GM19468 (cell line): ENCODE data around the gene CDPF1.

Source experiments
- ATAC-seq: cut with Tn5 transposase; IDR thresholded peaks from one replicate; pipeline ENCODE4 v1.9.1; 2021; ENCODE audit warnings: mild to moderate bottlenecking, moderate library complexity, moderate number of reproducible peaks; ENCODE audit not compliant: unreplicated experiment; ENCODE audit errors: extremely low read depth

Gene CDPF1

GRCh38 chr22:46250035-46250782, at the start of gene CDPF1:
Gene CDPF1, minus strand, starts transcription at chr22:46250293. Its CDS starts 2,009 bp downstream, at chr22:46248284.
- ATAC-seq, result peak; percentile 48

- no peak for ATAC-seq
These were observed 49.0 kb upstream of the CDPF1 start for GRCh38 chr22:46299101-46299500.

DNA sequence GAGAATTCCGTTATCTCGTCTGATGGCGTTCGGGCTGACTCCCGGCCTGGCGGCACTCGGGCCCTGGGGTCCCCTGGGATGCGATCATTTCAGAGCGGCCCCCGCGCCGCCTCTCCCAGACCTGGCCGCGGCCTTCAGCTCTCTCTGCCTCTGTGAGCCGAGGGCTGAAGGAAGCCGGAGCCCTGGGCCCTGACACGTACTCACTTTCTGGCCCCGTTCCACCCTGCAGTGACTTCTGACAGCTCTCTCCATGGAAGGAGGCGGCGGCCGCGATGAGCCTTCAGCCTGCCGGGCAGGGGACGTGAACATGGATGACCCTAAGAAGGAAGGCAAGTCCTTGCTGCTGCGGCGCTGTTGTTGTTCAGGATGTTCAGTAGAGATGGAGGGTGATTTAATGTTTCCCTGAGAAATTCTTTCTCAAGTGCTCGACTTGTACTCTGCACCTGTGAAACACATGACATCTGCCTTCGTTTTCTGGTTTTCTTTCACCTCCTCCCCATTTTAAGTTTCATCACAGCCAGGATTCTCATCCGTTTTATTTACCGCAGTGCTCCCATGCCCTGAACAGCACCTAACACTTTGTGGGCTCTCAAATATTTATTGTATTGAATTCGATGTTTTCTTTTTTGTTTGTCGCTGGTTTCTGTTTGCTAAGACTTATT, 47.2 kb upstream of the CDPF1 start:
- no peak for ATAC-seq

DNA sequence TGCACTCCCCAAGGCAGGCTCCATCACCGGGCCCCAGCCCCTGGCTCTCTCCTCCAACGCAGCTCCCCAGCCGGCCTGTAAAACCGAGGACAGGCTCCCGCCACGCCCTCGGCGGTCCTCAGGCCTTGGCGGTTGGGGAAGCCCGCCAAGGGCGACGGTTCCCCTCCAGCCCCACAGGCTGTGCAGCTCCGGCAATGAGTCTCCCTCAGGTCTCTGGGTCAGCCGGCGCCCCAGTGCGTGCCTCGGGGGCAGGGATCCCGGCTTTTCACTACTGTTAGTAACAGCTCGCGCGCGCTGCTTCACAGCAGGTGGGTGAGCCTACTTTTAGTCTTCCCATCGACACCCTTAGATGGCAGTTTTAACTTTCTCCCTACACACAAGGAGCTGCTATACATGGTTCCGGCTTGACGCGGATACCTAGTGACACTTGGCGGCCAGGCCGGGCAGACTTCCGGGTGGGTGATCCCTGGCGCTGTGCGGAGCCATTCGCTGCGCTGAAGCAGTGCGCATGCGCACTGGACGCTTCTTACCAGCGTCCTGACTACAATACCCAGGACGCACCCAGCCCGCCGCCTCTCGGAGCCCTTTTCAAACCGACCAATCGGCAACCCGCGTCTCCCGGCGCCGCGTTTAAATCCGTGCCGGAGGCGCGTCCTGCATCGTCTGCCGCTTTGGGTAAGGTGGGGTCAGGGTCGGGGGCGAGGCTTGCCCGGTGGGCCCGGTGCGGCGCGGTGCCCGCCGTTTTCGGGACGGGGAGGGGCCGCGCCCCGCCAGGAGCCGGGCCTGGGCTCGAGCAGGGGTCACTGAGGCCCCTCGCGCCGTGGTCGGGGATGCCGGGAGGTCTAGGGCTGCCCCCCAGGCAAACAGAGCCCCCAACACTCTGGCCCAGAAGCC, 46.4 kb upstream of the CDPF1 start, which contains the start of gene GTSE1:
Gene GTSE1 (plus strand): TSS at position 614 of the 894 bp plus-strand sequence. CDS start 531 bp downstream, outside the sequence.
- peak; percentile 96 for ATAC-seq

DNA sequence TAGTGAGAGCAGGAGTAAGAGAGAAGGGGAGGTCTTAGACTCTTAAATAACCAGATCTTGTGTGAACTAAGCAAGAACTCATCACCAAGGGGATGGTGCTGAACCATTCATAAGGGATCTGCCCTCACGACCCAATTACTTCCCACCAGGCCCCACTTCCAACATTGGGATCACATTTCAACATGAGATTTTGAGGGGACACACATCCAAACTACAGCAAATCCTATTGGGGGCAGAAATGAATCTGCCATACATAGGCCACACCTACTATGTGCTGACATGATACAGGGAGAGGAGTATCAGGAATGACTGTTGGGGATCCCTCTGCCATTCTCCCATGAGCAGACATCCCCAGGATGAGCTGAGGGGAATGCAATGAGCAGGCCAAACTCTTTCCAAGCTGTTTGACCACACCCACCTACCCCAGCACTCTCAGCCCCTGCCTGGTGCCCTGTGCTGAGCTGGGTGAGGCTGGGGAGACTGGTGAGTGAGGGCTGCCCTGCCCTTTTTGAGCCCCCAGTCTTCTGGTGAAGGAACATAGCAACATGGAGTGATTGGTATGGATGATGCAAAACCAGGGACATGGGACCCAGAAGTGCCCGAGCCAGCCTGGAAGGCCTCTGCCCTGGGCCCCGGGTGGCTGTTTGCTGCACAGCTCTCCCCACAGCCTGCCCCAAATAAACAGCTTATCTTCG, 45.3 kb upstream of the CDPF1 start:
- no peak for ATAC-seq

DNA sequence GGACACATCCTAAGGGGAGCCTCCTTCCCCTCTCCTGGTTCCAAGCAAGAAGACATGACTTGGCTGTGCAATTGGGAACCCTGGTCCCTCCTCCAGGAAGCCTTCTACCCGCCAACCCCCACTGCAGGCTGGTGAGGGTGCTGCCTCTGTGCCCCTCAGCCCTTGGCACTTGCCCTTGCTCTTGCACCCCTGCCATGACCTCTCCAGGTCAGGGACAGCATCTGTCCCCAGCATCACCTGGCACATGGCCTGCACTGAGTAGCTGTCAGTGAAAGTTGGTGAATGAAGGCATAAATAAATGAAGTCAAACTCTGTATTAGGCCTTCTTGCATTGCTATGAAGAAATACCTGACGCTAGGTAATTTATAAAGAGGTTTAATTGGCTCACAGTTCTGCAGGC, 44.7 kb upstream of the CDPF1 start:
- no peak for ATAC-seq

DNA sequence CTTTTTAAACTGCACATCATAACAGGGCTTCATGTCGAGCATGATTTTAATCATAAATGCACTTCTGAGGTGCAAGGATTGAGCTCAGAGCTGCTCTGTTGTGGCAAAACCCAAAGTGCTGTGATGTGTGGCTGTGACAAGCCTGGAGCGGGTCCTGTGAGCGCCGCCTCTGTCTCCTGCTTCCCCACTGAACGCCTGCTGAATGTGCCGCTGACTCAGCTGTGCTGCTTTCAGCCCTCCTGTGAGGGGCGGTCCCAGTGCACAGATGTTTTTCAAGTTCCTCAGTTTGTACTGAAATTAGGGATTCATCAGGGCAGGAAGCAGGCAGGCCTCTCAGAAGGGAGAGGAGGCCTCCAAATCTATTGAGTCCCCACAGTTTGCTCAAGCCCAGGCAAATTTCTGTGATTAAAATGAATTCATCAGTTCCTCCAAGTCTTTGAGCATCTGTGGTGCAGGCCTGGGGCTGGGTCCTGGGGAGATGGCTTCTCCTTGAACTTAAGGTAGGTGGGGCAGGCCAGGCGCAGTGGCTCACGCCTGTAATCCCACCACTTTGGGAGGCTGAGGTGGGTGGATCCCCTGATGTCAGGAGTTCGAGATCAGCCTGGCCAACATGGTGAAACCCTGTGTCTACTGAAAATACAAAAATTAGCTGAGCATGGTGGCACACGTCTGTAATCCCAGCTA, 43.6 kb upstream of the CDPF1 start:
- no peak for ATAC-seq

GRCh38 chr22:46292732-46293131, 42.6 kb upstream of the CDPF1 start:
- no peak for ATAC-seq

DNA sequence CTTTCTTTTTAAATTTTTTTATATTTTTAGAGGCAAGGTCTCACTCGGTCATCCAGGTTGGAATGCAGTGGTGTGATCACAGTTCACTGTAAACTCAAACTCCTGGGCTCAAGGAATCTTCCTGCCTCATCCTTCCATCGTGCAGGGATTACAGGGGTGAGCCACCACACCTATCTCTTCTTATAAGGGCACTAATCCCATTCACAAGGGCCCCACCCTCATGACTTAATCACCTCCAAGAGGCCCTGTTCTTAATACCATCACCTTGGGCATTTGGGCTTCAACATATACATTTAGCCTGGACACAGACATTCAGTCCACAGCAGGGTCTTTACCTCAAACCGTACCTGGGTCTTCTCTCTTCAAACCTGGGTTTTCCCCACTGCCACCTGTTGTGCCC, 42.1 kb upstream of the CDPF1 start:
- no peak for ATAC-seq

GRCh38 chr22:46290843-46291785, 41.0 kb upstream of the CDPF1 start:
- ATAC-seq, result no peak

DNA sequence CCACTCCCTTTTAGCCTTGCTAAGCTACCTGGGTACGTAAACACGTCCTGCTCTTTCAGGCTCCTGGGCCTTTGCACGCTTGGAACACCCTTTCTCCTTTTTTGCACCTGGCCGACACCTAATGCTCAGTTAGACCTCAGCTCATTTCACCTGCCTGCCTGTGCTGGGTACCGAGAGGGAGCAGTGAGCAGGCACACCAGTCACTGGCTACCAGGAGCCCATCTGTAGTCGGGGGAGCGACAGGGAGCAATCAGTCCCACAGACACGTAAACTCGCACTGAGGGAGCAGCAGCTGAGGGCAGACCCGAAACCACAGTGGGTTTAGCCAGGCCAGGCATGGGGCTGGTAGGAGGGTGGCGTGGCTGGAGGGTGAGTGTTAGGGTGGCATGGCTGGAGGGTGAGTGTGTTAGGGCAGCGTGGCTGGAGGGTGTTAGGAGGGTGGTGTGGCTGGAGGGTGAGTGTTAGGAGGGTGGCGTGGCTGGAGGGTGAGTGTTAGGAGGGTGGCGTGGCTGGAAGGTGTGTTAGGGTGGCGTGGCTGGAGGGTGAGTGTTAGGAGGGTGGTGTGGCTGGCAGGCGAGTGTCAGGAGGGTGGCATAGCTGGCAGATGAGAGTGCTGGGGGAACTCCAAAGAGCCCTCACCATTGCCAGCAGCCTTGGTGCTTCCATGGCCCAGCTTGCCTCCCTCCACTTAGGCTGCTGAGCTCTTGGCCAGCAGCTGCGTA, 40.2 kb upstream of the CDPF1 start:
- ATAC-seq, result no peak

GRCh38 chr22:46289244-46289891, 39.3 kb upstream of the CDPF1 start:
- no peak for ATAC-seq

- no peak for ATAC-seq
These were observed 38.8 kb upstream of the CDPF1 start for GRCh38 chr22:46288846-46289243.

GRCh38 chr22:46287873-46288751, 38.0 kb upstream of the CDPF1 start:
- peak; percentile 67 for ATAC-seq

DNA sequence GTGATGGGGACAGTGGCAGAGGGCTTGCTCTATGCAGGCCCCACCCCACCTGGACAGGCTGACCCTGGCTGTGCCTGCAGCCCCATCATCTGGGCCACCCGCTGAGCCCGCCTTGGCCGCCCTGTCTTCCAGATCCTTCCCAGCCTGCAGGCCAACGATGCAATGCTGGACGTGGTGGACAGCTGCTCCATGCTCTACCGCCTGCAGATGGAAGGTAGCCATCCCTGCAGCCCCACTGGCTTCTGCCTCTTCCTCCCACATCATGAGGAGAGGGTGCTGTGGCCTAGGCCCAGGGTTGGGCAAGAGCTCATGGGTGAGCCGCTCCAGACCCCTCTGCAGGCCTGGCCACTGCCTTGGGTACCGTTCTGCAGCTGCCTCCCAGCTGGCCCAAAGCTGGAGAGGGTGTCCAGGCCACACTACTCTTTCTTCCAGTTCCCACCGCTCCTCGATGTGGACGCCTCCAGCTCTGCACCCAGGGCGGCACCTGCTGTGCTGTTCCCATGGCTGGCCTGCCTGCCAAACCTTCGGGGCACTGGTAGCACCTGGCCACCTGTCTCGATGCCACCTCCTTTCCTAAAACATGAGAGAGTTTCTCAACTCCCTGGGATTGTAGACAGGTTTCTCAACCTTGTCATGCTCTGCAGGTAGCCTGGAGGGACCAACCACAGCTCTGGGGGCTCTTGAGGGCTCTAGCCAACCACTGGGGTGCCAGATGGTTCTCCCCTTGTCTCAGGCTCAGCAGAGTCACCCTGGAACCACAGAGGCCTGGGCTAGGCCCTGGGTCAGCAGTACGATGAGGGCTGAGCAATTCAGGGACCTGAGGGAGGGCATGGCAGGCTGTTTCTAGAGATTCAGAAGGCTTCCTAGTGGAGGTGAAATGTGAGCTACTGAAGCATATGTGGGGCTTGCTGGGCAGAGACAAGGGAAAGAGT, 37.1 kb upstream of the CDPF1 start:
- no peak for ATAC-seq
